Stimulated activated naive CD8-positive, alpha-beta T cell treated with anti-CD3 and anti-CD28 coated beads, Interleukin-15, Interleukin-2, amounts not matched to agents 100 ng/mL and 50 ng/mL, for 24 hours (primary cell): ENCODE measurements around the gene PBLD.

Experiments
- H3K27ac Mint-ChIP-seq: one replicate; pipeline ENCODE4 v1.8.0; 2021; ENCODE audit warnings: mild to moderate bottlenecking, mixed read lengths
- H3K27me3 Mint-ChIP-seq: one replicate; pipeline ENCODE4 v1.8.0; 2021; ENCODE audit warnings: mixed read lengths
- H3K36me3 Mint-ChIP-seq: one replicate; pipeline ENCODE4 v1.8.0; 2021; ENCODE audit warnings: low read depth, mixed read lengths
- H3K4me1 Mint-ChIP-seq: one replicate; pipeline ENCODE4 v1.8.0; 2021; ENCODE audit warnings: low read depth, mixed read lengths
- H3K4me3 Mint-ChIP-seq: one replicate; pipeline ENCODE4 v1.8.0; 2021; ENCODE audit warnings: mild to moderate bottlenecking, mixed read lengths
- H3K9me3 Mint-ChIP-seq: one replicate; pipeline ENCODE4 v1.8.0; 2021; ENCODE audit warnings: mixed read lengths

PBLD gene

DNA sequence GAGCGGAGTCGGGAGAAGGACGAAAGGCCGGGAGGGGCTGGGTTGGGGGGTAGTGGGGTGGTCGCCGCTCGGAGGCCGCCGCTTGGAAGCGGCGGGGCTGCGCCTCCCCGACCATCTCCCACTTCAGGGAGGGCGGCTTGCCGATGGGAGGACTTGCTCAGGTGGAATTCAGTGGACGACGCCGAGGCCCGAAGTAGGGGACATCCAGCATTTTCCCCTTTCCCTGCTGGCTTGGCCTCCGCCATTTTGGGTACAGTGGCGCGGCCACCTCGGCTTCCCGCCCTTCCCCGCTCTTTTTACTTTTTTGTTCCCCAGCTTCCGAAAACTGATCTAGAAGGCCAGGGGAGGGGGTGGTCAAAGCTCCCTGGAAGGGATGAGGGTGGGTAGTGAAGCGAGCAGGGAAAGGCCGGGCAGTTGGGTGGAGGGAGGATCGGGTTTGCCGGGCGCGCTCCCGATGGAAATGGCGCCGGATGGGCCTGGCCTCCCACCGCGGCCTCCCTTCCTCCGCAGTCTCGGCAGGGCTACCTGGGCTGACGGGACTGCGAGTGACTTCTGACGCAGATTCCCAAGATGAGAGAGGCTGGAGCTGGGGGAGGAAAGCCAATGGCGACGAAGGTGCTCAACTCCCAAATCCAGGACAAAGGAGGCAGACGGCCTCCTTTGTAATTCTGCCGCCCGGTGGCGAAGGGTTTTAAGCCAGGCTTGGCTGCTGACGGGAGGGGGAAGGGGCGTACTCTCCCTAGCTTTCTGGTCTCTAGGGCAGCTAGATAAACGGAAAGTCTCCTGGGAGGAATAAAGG is at the start of gene PBLD:
Gene PBLD (minus strand): TSS at position 670 of the 799 bp plus-strand sequence. CDS start 26,084 bp downstream, outside the sequence.
- Mint-ChIP-seq H3K27me3 (no peaks in the 10 kb centered on the region), H3K36me3 (peaks cover 49% of the 10 kb centered on the region), H3K4me3 (peak within 1 kb of the TSS; percentile 98), H3K9me3 (no peaks in the 10 kb centered on the region), H3K4me1 (peaks cover 58% of the 10 kb centered on the region), H3K27ac (peak within 1 kb of the TSS; percentile 100)

DNA sequence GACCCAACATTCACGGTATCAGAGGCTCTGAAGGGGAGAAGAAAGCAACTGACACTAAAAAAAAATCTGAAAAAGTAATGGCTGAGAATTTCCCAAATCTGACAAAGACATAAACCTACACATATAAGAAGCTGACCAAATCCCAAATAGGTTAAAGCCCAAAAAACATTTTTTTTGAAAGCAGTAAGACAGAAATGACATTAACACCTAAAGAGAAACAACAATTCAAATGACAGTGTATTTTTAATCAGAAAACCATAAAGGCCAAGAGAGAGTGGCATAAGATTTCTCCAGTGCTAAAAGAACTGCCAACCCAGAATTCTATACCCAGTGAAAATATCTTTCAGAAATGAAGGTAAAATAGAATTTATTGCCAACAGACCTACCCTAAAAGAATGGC is 38.9 kb upstream of the PBLD start:
- Mint-ChIP-seq H3K4me3 (no peak overlapping the region), H3K27me3 (no peaks in the 10 kb centered on the region), H3K4me1 (no peaks in the 10 kb centered on the region), H3K27ac (no peak overlapping the region), H3K9me3 (peaks cover 8% of the 10 kb centered on the region), H3K36me3 (peaks cover 51% of the 10 kb centered on the region)

DNA sequence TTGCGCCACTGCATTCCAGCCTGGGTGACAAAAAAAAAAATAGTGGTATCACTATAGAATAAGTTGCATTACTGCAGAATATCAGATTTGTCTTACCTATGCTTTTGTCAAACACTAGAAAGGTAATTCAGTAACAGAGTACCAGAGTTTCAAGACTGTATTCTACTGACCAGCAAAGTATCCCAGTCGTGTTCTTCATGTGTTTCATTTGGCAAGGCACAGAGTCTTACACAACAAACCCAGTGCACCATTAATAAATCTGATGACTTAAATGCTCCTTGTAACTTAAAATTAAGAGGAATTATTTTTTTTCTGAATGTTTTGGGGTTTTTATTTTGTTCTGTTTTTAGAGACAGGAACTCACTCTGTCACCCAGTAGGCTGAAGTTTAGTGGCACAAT is 34.4 kb upstream of the PBLD start:
- H3K4me3 Mint-ChIP-seq = no peak overlapping the region
- peaks cover 4% of the 10 kb centered on the region for H3K9me3 Mint-ChIP-seq
- H3K36me3 Mint-ChIP-seq = peaks cover 34% of the 10 kb centered on the region
- H3K4me1 Mint-ChIP-seq = no peaks in the 10 kb centered on the region
- H3K27me3 Mint-ChIP-seq = no peaks in the 10 kb centered on the region
- H3K27ac Mint-ChIP-seq = no peak overlapping the region

DNA sequence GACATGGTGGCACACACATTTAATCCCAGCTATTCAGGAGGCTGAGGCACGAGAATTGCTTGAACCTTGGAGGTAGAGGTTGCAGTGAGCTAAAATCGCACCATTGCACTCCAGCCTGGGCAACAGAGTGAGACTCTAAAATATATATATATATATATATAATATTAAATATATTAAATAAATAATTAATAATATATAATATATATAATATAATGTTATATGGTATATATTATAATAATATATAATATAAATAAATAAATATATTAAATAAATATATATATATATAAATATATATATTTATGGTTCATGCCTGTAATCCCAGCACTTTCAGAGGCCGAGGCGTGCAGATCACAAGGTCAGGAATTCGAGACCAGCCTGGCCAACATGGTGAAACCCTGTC is 33.9 kb upstream of the PBLD start:
- Mint-ChIP-seq H3K4me1 (no peaks in the 10 kb centered on the region), H3K36me3 (peaks cover 33% of the 10 kb centered on the region), H3K27me3 (no peaks in the 10 kb centered on the region), H3K4me3 (no peak overlapping the region), H3K27ac (no peak overlapping the region), H3K9me3 (peaks cover 4% of the 10 kb centered on the region)

DNA sequence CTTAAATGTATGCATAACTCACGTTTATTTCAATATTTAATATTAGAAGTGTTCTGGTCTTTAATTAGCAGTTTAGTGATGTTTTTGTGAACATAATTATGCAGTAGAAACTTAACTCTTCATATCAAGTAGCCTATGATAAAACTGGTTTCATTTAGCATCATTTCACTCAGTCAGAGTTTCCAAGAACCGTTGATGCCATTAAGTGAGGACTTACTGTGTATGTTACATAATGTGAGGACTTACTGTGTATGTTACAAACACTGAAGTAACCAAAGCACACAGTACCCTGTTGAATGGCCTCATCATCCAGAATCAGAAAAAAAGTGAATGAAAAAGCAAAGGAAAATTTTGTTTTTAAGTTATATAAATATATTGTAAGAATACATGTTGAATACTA is 32.9 kb upstream of the PBLD start:
- Mint-ChIP-seq H3K9me3 (peaks cover 3% of the 10 kb centered on the region), H3K27ac (no peak overlapping the region), H3K4me3 (no peak overlapping the region), H3K36me3 (peaks cover 31% of the 10 kb centered on the region), H3K27me3 (no peaks in the 10 kb centered on the region), H3K4me1 (no peaks in the 10 kb centered on the region)

DNA sequence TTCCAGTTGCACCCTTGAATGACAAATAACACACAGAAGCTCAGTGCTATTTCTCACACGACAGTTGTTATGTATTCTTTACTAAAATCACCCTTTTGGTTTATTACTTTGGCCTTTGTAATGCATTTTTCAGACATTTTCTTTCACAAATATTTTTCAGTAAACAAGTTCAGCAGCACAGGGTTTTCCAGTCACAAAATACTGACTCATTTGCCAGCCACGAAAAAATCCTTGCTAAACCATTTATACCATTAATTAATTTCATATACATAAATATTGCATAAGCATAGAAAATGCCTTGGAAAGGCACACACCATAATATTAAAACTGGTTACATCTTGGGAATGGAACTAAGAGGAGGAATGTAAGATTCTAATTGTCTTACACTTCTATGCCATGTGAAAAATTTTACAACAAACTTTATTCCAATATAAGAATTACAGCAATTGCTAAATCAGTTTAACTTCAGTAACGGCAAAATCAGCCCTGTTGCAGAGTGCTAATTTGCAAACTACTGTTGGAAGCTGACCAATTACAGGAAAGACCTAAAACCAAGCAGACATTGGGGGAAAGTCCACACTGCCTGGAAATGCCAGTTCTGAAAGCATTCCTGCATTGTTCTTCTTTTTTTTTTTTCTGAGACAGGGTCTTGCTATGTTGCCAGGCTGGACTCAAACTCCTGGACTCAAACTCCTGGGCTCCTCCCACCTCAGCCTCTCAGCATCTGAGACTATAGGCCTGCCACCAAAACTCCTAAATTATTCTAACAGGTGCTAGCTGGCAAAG is 31.6 kb upstream of the PBLD start:
- Mint-ChIP-seq H3K4me3 (no peak overlapping the region), H3K27ac (no peak overlapping the region), H3K4me1 (no peaks in the 10 kb centered on the region), H3K36me3 (peaks cover 25% of the 10 kb centered on the region), H3K27me3 (no peaks in the 10 kb centered on the region), H3K9me3 (no peaks in the 10 kb centered on the region)

DNA sequence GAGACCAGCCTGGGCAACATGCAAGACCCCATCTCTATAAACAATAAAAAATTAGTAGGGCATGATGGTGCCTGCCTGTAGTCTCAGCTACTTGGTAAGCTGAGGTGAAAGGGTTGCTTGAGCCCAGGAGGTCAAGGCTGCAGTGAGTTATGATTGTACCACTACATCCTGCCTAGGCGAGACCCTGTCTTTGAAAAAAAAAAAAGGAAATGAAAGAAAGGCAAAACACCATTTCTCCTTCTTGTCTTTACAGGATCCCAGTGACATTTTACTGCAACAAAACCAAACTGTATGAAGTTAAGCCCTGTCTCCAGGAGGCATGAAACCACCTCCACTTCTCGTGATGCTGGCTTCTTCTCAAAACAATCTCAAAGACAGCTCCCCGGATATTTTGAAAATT is 29.9 kb upstream of the PBLD start:
- Mint-ChIP-seq H3K4me3 (no peak overlapping the region), H3K36me3 (peaks cover 23% of the 10 kb centered on the region), H3K27ac (no peak overlapping the region), H3K9me3 (no peaks in the 10 kb centered on the region), H3K27me3 (no peaks in the 10 kb centered on the region), H3K4me1 (no peaks in the 10 kb centered on the region)

DNA sequence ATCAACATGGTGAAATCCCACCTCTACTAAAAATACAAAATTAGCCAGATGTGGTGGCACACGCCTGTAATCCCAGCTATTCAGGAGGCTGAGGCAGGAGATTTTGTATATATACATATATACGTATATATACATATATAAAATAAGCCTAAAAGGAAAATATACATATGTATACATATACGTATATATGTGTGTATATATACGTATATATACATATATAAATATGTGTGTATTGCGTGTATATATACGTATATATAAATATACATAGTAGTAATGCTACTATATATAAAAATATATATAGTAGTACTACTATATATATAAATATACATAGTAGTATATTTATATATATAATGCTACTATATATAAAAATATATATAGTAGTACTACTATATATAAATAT is 26.5 kb upstream of the PBLD start:
- Mint-ChIP-seq H3K27me3 (no peaks in the 10 kb centered on the region), H3K36me3 (peaks cover 26% of the 10 kb centered on the region), H3K9me3 (no peaks in the 10 kb centered on the region), H3K4me3 (no peak overlapping the region), H3K27ac (no peak overlapping the region), H3K4me1 (no peaks in the 10 kb centered on the region)

DNA sequence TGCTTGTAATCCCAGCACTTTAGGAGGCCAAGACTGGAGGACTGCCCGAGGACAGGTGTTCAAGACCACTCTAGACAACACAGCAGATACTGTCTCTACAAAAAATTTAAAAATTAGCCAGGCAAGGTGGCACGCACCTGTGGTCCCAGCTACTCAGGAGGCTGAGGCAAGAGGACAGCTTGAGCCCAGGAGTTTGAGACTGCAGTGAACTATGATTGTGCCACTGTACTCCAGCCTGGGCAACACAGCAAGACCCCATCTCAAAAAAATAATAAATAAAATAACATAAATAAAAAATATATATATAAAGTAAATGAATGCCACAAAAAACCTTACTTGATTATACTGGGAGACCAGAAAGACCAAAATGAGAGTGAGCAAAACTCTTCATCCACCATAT is 20.8 kb upstream of the PBLD start:
- H3K9me3 Mint-ChIP-seq = no peaks in the 10 kb centered on the region
- peaks cover 17% of the 10 kb centered on the region for H3K36me3 Mint-ChIP-seq
- no peak overlapping the region for H3K4me3 Mint-ChIP-seq
- H3K27me3 Mint-ChIP-seq = no peaks in the 10 kb centered on the region
- H3K27ac Mint-ChIP-seq = no peak overlapping the region
- no peaks in the 10 kb centered on the region for H3K4me1 Mint-ChIP-seq

DNA sequence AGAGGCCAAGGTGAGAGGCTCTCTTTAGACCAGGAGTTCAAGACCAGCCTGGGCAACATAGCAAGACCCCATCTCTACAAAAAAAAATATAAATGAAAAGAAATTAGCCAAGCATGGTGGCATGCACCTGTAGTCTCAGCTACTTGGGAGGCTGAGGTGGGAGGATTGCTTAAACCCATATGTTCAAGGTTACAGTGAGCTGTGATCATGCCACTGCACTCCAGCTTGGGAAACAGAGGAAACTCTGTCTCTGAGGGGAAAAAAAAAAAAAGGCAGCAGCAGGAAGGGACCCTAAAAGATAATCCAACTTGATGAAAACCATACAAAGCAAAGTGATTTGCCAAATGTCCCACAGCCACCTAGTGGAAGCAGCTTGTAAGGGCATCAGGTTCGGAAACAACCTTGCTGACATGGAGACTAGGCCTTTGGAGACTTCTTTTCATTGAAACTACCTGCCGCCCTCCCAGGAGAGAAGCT is 15.6 kb upstream of the PBLD start:
- no peak overlapping the region for H3K4me3 Mint-ChIP-seq
- H3K9me3 Mint-ChIP-seq = no peaks in the 10 kb centered on the region
- no peak overlapping the region for H3K27ac Mint-ChIP-seq
- H3K36me3 Mint-ChIP-seq = peaks cover 36% of the 10 kb centered on the region
- H3K27me3 Mint-ChIP-seq = no peaks in the 10 kb centered on the region
- H3K4me1 Mint-ChIP-seq = peaks cover 8% of the 10 kb centered on the region

DNA sequence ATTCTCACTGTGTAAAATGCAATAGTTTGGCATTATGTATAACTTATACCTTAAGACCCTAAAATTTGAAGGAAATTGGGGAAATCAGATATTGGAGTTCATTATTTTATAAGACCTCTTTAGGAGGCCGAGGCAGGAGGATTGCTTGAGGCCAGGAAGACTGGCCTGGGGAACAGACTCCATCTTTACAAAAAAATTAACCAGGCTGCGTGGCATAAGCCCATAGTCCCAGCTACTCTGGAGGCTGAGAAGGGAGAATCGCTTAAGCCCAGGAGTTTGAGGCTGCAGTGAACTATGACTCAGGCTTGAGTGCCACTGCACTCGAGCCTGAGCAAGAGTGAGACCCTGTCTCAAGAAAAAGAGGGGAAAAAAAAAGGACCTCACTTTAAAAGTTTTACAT is 14.0 kb upstream of the PBLD start:
- peaks cover 47% of the 10 kb centered on the region for H3K36me3 Mint-ChIP-seq
- no peak overlapping the region for H3K4me3 Mint-ChIP-seq
- no peaks in the 10 kb centered on the region for H3K9me3 Mint-ChIP-seq
- H3K4me1 Mint-ChIP-seq = peaks cover 8% of the 10 kb centered on the region
- H3K27me3 Mint-ChIP-seq = no peaks in the 10 kb centered on the region
- H3K27ac Mint-ChIP-seq = peak overlapping the region; percentile 69

DNA sequence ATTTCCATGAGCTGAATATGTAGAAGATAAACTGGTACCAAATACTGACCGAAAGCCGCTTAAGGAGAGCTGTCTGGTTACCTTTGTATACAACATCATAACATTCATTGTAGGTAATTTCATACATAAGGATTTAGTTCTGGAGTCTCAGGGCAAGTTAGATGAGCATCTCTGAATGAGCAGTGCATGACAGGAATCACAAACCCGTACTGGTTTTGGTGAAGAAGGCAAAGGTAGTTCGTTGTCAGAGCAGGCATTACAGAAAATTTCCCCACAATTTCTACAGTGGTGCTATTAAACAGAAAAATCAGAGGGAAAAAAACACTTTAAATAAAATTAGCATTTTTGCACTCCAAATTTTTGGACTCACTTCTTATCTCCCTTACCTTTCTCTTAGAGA is 12.9 kb upstream of the PBLD start:
- no peaks in the 10 kb centered on the region for H3K27me3 Mint-ChIP-seq
- H3K4me3 Mint-ChIP-seq = no peak overlapping the region
- peaks cover 58% of the 10 kb centered on the region for H3K36me3 Mint-ChIP-seq
- H3K4me1 Mint-ChIP-seq = peaks cover 8% of the 10 kb centered on the region
- H3K27ac Mint-ChIP-seq = peak overlapping the region; percentile 29
- H3K9me3 Mint-ChIP-seq = no peaks in the 10 kb centered on the region

DNA sequence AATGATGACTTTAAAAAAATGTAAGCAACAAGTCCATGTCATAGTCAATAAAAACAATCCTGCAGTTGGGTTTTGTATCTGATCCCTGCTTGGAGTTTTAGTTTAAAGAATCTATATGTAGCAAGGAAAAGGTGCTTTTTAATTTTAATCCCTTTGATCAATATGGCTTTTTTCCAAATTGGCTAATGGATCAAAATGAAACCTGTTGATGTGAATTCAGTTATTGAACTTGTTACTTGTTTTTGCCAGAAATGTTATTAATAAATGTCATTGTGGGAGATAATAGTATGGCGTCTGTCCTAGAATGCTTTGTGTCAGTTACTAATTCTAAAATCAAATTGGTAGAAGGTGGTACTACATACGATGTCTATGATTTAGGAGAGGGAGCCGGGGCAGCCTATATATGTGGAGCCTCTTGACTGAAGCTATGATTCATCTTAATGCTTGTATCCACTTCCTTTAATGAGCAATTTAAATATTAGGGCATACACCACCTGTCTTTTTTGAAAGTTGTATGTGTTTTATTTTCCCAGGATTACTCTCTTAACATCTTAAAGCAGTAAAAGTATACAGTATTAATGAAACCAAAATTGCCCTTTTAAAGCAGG is 10.3 kb upstream of the PBLD start:
- Mint-ChIP-seq H3K27me3 (no peaks in the 10 kb centered on the region), H3K4me1 (peaks cover 13% of the 10 kb centered on the region), H3K4me3 (no peak overlapping the region), H3K36me3 (peaks cover 78% of the 10 kb centered on the region), H3K27ac (peak overlapping the region; percentile 0), H3K9me3 (no peaks in the 10 kb centered on the region)

DNA sequence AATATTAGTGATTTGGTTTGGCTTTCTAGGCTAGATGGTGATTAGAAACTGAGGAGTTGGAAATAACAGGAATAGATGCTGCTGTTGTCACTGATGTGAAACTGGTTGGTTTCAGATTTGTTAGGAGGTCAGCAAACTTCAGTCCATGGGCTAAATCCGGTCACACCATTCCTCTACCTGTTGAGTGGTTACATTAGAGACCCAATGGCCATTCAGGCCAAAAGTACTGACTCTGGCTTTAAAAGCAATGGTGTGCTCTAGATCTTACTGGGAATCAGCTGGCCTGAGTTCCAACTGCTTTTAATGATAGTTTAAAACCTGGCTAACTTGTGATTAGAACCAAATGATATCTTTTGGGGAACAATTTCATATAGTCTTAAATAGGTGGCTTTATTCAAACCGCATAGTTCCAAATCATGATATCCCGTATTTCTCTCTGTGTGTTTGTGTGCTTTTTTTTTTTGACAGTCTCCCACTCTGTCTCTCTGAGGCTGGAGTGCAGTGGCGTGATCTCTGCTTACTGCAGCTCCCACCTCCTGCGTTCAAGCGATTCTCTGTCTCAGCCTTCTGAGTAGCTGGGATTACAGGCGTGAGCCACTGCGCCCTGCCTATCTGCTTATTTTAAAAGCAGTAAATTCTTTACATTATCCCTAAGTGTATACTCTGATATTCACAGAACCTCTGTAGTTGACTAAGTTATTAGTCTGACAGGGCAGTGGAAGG is 7.8 kb upstream of the PBLD start:
- Mint-ChIP-seq H3K27ac (peak overlapping the region; percentile 71), H3K4me1 (peaks cover 29% of the 10 kb centered on the region)

More for the DNA sequence above, 7.8 kb upstream of the PBLD start:
- Mint-ChIP-seq H3K4me3 (no peak overlapping the region), H3K27me3 (no peaks in the 10 kb centered on the region), H3K36me3 (peaks cover 93% of the 10 kb centered on the region), H3K9me3 (no peaks in the 10 kb centered on the region)
